Breast epithelium (tissue), 4 donors: Measurements from ENCODE around the gene GPR50. TPM values are rescaled to one million over a fixed set of nuclear protein-coding genes. Genes with fewer than 3 reads are reported as not detected.

Experiments used
- DNase-seq, 2 donors: peaks; one replicate each; pipeline ENCODE4 v3.0.0-alpha.2; 2019; ENCODE audit warnings: low spot score in 2 of 2
- H3K27ac ChIP-seq, 2 donors: fragments of 200-600 bp; sonication (generic) in 1 of 2; one replicate each; pipeline ENCODE4 v1.5.1; 2016 to 2019; ENCODE audit warnings: mild to moderate bottlenecking in 1 of 2
- H3K27me3 ChIP-seq, 2 donors: fragments of 200-600 bp; sonication (generic) in 1 of 2; one replicate each; pipeline versions ENCODE4 v1.5.1 to v1.6.0; 2017 to 2019; ENCODE audit warnings: control low read depth in 1 of 2, mild to moderate bottlenecking in 1 of 2
- H3K36me3 ChIP-seq: fragments of 200-600 bp; one replicate; pipeline ENCODE4 v1.5.1; 2019
- H3K4me1 ChIP-seq, 2 donors: fragments of 200-600 bp; sonication (generic); one replicate each; pipeline ENCODE4 v1.5.1; 2016 to 2019; ENCODE audit warnings: control low read depth in 1 of 2
- H3K4me3 ChIP-seq, 3 donors: fragments of 200-600 bp; sonication (generic); 1 replicate in 2 of 3; 2 replicates in 1 of 3; pipeline ENCODE4 v1.5.1; 2016 to 2019; ENCODE audit warnings: mild to moderate bottlenecking in 3 of 3, moderate library complexity in 2 of 3
- H3K9me3 ChIP-seq, 2 donors: fragments of 200-600 bp; sonication (generic) in 1 of 2; one replicate each; pipeline ENCODE4 v1.5.1; 2016 to 2019; ENCODE audit warnings: control low read depth in 1 of 2
- POLR2A ChIP-seq: fragments of 450-650 bp; IDR thresholded peaks from one replicate; pipeline ENCODE4 v1.6.1; 2016; ENCODE audit warnings: antibody characterized with exemption, mild to moderate bottlenecking, moderate library complexity
- POLR2AphosphoS5 ChIP-seq, 3 donors: sonication (generic); formaldehyde crosslinking; IDR thresholded peaks; one replicate each; pipeline ENCODE4 v1.6.1; 2017; ENCODE audit warnings: antibody characterized with exemption in 3 of 3
- intact Hi-C: fragments of 100-400 bp; cut with DNase I; formaldehyde crosslinking; loops from one replicate; pipeline ENCODE4 v1.15.1; 2023; ENCODE audit warnings: low total_unique reads
- total RNA-seq, 3 donors: library from RNA; depleted of rRNA; stranded (reverse); fragments of >200 nt; gene quantifications; one replicate each; pipeline ENCODE4 v1.1.0, GENCODE V29; 2016
- TF ChIP-seq, protein P1 (sequence below), 3 donors: fragments of 450-650 bp; IDR thresholded peaks; one replicate each; pipeline ENCODE4 v1.5.1; 2016 to 2017; ENCODE audit warnings: antibody characterized with exemption in 3 of 3, mild to moderate bottlenecking in 3 of 3, moderate library complexity in 3 of 3

GPR50 gene
- total RNA-seq, 3 donors from 2014 or later, result 0.15 TPM; not detected in 2

- intact Hi-C loops, result no loop called here
- TF ChIP-seq POLR2A (no peak), POLR2AphosphoS5 (IDR thresholded peaks at IDR 0.05) (no peak)
- TF ChIP-seq, protein P1, sequence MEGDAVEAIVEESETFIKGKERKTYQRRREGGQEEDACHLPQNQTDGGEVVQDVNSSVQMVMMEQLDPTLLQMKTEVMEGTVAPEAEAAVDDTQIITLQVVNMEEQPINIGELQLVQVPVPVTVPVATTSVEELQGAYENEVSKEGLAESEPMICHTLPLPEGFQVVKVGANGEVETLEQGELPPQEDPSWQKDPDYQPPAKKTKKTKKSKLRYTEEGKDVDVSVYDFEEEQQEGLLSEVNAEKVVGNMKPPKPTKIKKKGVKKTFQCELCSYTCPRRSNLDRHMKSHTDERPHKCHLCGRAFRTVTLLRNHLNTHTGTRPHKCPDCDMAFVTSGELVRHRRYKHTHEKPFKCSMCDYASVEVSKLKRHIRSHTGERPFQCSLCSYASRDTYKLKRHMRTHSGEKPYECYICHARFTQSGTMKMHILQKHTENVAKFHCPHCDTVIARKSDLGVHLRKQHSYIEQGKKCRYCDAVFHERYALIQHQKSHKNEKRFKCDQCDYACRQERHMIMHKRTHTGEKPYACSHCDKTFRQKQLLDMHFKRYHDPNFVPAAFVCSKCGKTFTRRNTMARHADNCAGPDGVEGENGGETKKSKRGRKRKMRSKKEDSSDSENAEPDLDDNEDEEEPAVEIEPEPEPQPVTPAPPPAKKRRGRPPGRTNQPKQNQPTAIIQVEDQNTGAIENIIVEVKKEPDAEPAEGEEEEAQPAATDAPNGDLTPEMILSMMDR (IDR thresholded peaks at IDR 0.05), result no peak
- peaks cover 12 to 20% of the 10 kb centered on the region in 2 donors for H3K9me3 ChIP-seq
- peaks cover 0 to 82% of the 10 kb centered on the region in 2 donors for H3K27me3 ChIP-seq
- no peak overlapping the region for H3K27ac ChIP-seq
- no peak for DNase-seq
- no peaks in the 10 kb centered on the region for H3K36me3 ChIP-seq
- no peaks in the 10 kb centered on the region for H3K4me1 ChIP-seq
- H3K4me3 ChIP-seq, result no peak overlapping the region
Observed at GRCh38 chrX:151180400-151180799, 4.0 kb downstream of the GPR50 start.

GRCh38 chrX:151181088-151181487 lies 4.7 kb downstream of the GPR50 start:
- intact Hi-C loops, result no loop called here
- no peak for DNase-seq
- H3K9me3 ChIP-seq, result peaks cover 7 to 13% of the 10 kb centered on the region in 2 donors
- H3K27ac ChIP-seq, result no peak overlapping the region
- no peaks in the 10 kb centered on the region for H3K4me1 ChIP-seq
- H3K36me3 ChIP-seq, result no peaks in the 10 kb centered on the region
- TF ChIP-seq POLR2AphosphoS5 (IDR thresholded peaks at IDR 0.05), result no peak
- TF ChIP-seq POLR2A, result no peak
- TF ChIP-seq, protein P1 (IDR thresholded peaks at IDR 0.05), result no peak
- H3K27me3 ChIP-seq, result peaks cover 0 to 80% of the 10 kb centered on the region in 2 donors
- H3K4me3 ChIP-seq, result no peak overlapping the region

DNA sequence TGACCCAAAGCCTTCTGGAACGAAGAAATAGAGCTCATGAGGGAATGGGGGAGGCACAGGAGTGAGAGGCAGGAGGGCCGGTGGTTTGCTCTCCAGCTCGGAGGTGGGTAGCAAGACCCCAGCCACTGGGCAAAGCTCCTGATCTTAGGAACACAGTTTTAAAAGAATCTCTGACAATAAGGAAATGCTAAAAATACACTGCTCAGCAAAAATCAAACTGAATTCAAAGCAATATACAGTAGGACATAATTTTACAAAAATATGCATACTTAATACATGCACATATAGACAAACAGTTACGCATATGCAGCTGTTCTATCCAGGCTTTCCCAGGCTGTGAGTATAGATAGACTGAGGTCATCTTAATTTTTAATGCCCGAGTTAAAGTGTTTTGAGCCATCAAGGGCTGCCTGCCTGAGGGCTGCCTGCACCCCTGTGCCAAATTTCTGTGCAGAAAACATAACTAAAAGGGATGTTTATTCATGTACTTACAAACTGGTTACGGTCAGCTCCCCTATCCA lies 6.9 kb downstream of the GPR50 start:
- Histone ChIP-seq H3K27ac (no peak overlapping the region), H3K4me3 (no peak overlapping the region), H3K27me3 (peaks cover 0 to 59% of the 10 kb centered on the region in 2 donors), H3K36me3 (no peaks in the 10 kb centered on the region), H3K4me1 (no peaks in the 10 kb centered on the region), H3K9me3 (no peaks in the 10 kb centered on the region)
- TF ChIP-seq, protein P1 (IDR thresholded peaks at IDR 0.05), result no peak
- TF ChIP-seq POLR2A, result no peak
- TF ChIP-seq POLR2AphosphoS5 (IDR thresholded peaks at IDR 0.05), result no peak
- no peak for DNase-seq
- intact Hi-C loops, result no loop called here

- Histone ChIP-seq H3K9me3 (no peaks in the 10 kb centered on the region), H3K36me3 (no peaks in the 10 kb centered on the region), H3K4me1 (no peaks in the 10 kb centered on the region), H3K4me3 (no peak overlapping the region), H3K27me3 (peaks cover 0 to 53% of the 10 kb centered on the region in 2 donors), H3K27ac (no peak overlapping the region)
- TF ChIP-seq POLR2AphosphoS5 (IDR thresholded peaks at IDR 0.05) (no peak), POLR2A (no peak)
- TF ChIP-seq, protein P1 (IDR thresholded peaks at IDR 0.05), result no peak
- intact Hi-C loops, result no loop called here
- no peak for DNase-seq
Observed at GRCh38 chrX:151183912-151184565, 7.7 kb downstream of the GPR50 start.

- Histone ChIP-seq H3K36me3 (no peaks in the 10 kb centered on the region), H3K27me3 (peaks cover 0 to 51% of the 10 kb centered on the region in 2 donors), H3K27ac (no peak overlapping the region), H3K4me3 (no peak overlapping the region), H3K9me3 (no peaks in the 10 kb centered on the region), H3K4me1 (no peaks in the 10 kb centered on the region)
- intact Hi-C loops, result no loop called here
- TF ChIP-seq, protein P1 (IDR thresholded peaks at IDR 0.05), result no peak
- TF ChIP-seq POLR2A (no peak), POLR2AphosphoS5 (IDR thresholded peaks at IDR 0.05) (no peak)
- no peak for DNase-seq
Observed at GRCh38 chrX:151184705-151185104, 8.3 kb downstream of the GPR50 start.
